SKM-1 treated with dmso at 0.1 percent for 144 hours (cell line): Measurements from ENCODE around the gene RAB33B.
"Not testable (repeated sequence)": the region's sequence is repeated elsewhere in the genome, so short reads cannot be mapped to it uniquely, and the experiment has no call there.

Source experiments
- DNase-seq: peaks from one replicate; lab custom pipeline; 2025; ENCODE audit not compliant: unreplicated experiment; lab: John Stamatoyannopoulos, UW

RAB33B gene

GRCh38 chr4:139454111-139455045 lies at the start of gene RAB33B:
Gene RAB33B (plus strand): TSS chr4:139454121. CDS start chr4:139454196, 75 bp downstream.
- peak; percentile 72 for DNase-seq

- no peak for DNase-seq
Observed at GRCh38 chr4:139410312-139410711, 43.6 kb upstream of the RAB33B start.

DNA sequence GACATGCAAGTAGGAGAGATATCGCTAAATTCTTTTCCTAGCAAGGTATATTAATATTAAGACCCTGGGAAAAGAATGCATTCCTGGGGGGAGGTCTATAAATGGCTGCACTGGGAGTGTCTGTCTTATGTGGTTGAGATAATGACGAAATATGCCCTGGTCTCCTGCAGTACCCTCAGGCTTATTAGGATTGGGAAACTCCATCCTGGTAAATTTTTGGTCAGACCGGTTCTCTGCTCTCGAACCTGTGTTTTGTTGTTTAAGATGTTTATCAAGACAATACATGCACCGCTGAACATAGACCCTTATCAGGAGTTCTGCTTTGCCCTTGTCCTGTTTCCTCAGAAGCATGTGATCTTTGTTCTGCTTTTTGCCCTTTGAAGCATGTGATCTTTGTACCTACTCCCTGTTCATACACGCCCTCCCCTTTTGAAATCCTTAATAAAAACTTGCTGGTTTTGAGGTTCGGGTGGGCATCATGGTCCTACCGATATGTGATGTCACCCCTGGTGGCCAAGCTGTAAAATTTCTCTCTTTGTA lies 39.2 kb upstream of the RAB33B start:
- not testable (repeated sequence) for DNase-seq

GRCh38 chr4:139416073-139416673 lies 37.7 kb upstream of the RAB33B start:
- DNase-seq: peak; percentile 57

DNA sequence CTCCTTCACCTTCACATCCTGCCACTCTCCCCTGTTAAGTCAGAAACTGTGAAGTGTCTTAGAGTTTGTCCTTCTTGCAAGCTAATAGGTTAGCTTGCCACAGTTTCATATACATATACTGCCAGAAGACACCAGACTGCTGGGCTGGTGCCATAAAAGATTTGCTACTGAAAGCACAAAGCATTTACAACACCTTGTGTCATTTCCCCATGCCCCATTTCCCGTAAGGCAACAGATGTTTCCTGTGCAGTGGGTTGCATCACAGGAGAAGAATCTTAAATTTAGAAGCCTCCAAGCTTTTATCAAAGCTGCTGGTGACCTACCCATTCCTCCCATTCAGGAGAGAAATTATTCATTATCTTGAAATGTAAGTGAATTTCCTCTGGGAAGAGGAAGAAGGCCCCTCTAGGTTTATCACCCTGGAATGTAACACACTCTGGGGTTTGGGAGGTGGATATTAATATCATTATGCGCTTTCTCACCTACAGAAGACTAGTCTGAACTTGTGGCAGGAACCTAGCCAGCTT lies 34.5 kb upstream of the RAB33B start:
- peak; percentile 93 for DNase-seq

DNA sequence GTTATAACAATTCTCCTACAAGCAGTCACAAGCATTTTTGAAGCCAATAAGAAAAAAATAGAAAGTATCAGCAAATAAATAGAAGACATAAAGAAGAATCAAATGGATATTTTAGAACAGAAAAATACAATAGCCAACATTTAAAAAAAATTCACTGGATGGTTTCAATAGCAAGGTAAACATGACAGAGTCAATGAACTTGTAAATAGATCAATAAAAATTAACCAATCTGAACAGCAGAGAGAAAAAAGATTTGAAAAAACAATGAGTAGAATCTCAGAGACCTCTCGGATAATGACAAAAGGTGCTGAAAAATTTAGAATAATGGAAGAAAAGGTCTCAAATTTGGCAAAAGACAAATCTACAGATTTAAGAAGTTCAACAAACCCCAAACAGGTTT lies 33.3 kb upstream of the RAB33B start:
- DNase-seq: no peak

GRCh38 chr4:139436122-139436521 lies 17.8 kb upstream of the RAB33B start:
- no peak for DNase-seq

GRCh38 chr4:139438141-139438540 lies 15.8 kb upstream of the RAB33B start:
- no peak for DNase-seq

DNA sequence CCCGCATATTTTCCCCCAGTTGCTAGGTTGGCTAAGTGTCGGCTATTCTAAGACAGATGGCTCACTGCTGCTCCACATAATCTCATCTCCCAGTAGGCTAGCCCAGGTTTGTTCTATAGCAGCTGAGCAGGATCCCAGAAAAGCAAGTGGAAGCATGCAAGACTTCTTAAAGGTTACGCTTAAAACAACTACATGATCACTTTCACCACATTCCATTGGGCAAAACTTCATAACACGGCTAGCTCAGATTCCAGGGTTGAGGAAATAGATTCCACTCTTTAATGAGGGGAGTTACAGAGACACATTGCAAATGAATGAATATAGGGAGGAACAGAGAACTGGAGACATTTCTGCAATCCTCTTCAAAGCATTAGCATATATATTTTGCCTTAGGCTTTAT lies 12.9 kb upstream of the RAB33B start:
- DNase-seq: no peak

GRCh38 chr4:139443661-139444060 lies 10.3 kb upstream of the RAB33B start:
- DNase-seq: no peak

- not testable (repeated sequence) for DNase-seq
Observed at GRCh38 chr4:139444881-139445280, 9.0 kb upstream of the RAB33B start.

DNA sequence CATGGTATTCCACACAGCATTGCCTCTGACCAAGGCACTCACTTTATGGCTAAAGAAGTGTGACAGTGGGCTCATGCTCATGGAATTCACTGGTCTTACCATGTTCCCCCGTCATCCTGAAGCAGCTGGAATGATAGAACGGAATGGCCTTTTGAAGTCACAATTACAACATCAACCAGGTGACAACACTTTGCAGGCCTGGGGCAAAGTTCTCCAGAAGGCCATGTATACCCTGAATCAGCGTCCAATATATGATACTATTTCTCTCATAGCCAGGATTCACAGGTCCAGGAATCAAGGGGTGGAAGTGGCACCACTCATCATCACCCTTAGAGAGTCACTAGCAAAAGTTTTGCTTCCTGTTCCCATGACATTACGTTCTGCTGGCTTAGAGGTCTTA lies 6.8 kb upstream of the RAB33B start:
- DNase-seq: not testable (repeated sequence)

DNA sequence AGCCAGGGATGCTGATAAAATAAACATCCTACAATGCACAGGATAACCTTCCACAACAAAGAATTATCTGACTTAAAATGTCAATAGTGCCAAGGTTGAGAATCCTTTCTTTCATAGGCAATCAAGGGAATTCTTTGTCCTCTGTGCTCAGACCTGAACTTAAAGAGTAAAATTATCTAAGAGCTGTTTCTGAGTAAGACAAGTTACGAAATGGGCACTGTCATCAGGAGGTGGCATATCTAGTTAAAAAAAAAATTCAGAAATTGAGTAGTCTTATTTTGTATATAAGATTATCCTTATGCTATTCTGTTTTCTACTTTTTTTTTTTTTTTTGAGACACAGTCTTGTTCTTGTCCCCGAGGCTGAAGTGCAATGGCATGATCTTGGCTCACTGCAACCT lies 3.3 kb upstream of the RAB33B start:
- DNase-seq: no peak

DNA sequence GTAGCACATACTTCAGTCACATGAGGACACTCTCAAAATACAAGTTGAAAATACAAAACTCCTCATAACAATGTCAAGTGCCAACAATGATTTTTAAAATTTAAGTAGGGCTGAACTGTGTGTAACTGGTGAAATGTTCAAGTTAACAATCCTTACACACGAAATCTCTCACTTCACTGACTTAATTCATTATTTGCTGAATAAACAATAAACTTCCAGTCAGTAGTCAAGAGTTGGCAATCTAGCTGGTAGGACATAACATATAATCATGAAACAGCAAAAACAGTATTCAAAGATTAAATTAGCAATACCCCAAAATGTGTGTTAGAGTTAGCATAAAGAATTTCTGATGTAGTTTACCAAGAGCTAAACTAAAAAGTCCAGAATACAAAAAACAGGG lies 1.9 kb upstream of the RAB33B start:
- no peak for DNase-seq

GRCh38 chr4:139453041-139453370 lies 915 bp upstream of the RAB33B start:
- peak; percentile 75 for DNase-seq

DNA sequence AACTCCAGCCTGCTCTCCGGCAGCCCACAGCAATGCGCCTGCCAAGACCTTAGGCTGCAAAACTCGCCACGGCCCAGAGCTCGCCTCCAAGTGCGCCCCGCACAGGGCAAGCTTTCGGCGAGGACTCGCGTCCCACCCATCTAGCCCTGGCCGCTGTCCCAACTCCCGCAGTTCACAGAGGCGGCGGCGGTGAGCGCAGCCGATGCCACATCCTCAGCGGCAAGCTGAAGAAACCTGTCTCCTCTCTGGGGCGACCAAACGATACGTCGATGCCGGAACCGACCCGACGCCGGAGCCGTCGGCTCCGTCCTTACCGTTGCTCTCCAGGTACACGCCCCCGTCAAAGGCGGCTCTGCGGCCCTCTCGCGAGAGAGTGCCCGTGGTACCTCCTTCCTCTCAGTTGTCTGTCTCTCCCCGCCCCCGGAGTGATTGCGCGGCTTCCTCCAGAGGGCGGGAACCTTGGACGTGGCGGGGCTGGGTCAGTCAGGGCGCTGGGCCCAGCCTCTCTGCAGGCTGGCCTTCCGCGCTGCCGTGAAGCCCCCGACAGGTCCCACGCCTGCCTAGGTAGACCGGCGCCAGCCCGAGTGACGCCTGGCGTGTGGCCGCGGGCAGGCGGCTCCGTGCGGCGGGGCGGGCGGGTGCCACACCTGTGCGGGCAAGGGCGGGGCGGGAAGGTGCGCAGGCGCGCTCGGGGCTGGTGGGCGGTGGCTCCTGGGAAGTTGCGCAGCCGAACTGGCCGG lies 380 bp upstream of the RAB33B start:
- DNase-seq: peak; percentile 96

DNA sequence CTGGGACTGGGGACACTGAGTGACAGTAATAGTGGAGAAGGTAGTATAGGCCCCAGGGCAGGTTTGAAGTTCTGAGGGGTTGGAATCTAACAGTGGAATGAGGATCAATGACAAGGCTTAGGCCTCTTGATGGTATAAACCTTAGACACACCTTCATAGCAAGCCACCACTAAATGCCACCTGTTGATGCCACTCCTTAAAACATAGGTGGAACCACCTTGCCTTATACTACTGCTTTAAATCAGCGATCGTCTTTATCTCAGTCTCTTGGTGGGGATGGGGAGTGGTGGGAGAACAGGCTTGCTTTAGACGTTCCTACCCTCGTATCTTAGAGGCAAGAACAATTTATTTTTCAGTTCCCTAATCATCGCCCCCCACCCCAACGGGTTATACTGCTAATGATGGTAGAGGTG lies 1.2 kb downstream of the RAB33B start:
- no peak for DNase-seq

- no peak for DNase-seq
Observed at GRCh38 chr4:139457318-139457717, 3.4 kb downstream of the RAB33B start.

GRCh38 chr4:139458543-139458942 lies 4.6 kb downstream of the RAB33B start:
- no peak for DNase-seq

GRCh38 chr4:139458999-139459398 lies 5.1 kb downstream of the RAB33B start:
- DNase-seq: no peak

DNA sequence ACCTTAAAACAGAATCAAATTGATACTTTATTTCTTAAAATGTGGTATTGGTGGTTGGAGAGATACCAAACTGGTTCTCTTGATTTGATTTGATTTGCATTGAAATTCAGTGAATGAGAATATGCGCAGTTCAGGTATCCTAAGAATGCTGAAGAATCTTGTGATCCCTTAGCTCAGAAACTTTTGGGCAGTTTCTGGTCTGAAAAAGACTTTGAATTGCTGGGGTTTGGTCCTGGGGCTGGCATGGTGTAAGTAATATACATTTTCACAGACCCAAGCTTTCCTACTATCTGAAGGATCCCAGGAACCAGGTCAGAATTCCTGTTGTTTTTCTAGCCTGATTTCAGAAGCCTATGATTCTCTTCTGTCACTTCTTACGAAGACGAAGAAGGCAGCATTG lies 6.6 kb downstream of the RAB33B start:
- DNase-seq: no peak
